C4-2B (cell line): ENCODE data around the gene ATP9A.

Experiments used
- H3K27ac ChIP-seq: fragments of 450-650 bp; 2 replicates; pipeline ENCODE4 v1.5.1; 2017
- ZFX ChIP-seq: fragments of 450-650 bp; IDR thresholded peaks from 2 replicates; pipeline ENCODE4 v1.6.1; 2017
- TF ChIP-seq, protein P1 (sequence below): fragments of 450-650 bp; conservative IDR thresholded peaks from 2 replicates; pipeline ENCODE4 v1.5.1; 2017; ENCODE audit warnings: mild to moderate bottlenecking

The ATP9A gene

DNA sequence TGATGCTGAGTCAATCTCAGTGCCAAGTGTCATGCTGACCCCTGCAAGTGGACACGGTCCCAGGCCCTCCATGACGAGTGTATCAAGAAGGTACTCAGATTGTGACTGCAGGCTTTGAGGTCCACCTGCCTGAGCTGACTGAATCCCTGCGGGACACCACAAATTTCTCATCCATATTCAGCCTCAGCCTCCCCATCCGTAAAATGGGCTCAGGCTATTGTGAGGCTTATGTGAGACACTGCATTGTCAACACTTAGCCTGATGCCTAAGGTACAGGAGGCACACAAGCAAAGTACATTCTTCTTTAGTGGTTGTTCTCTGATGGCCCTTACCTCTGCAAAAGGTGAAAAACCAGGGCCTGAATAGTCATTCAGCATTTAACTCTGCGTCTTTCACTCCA lies 155.3 kb downstream of the ATP9A start:
- TF ChIP-seq ZFX = no peak
- TF ChIP-seq, protein P1, sequence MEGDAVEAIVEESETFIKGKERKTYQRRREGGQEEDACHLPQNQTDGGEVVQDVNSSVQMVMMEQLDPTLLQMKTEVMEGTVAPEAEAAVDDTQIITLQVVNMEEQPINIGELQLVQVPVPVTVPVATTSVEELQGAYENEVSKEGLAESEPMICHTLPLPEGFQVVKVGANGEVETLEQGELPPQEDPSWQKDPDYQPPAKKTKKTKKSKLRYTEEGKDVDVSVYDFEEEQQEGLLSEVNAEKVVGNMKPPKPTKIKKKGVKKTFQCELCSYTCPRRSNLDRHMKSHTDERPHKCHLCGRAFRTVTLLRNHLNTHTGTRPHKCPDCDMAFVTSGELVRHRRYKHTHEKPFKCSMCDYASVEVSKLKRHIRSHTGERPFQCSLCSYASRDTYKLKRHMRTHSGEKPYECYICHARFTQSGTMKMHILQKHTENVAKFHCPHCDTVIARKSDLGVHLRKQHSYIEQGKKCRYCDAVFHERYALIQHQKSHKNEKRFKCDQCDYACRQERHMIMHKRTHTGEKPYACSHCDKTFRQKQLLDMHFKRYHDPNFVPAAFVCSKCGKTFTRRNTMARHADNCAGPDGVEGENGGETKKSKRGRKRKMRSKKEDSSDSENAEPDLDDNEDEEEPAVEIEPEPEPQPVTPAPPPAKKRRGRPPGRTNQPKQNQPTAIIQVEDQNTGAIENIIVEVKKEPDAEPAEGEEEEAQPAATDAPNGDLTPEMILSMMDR = no peak

DNA sequence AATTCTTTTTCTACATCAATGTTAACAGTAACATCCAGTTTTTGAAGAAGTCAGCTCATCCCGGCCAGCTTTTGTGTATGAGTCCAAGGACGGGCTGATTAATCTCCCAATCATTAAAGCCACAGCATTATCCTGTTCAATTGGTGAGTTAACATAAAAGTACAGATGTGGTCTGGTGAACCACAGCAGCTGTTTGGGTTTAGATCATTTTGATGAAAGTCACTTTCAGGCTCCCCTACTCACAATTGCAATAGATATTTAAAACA lies 156.6 kb downstream of the ATP9A start:
- H3K27ac ChIP-seq = no peak overlapping the region
- TF ChIP-seq ZFX = no peak
- TF ChIP-seq, protein P1 = no peak

More for the DNA sequence above, 155.3 kb downstream of the ATP9A start:
- no peak overlapping the region for H3K27ac ChIP-seq

DNA sequence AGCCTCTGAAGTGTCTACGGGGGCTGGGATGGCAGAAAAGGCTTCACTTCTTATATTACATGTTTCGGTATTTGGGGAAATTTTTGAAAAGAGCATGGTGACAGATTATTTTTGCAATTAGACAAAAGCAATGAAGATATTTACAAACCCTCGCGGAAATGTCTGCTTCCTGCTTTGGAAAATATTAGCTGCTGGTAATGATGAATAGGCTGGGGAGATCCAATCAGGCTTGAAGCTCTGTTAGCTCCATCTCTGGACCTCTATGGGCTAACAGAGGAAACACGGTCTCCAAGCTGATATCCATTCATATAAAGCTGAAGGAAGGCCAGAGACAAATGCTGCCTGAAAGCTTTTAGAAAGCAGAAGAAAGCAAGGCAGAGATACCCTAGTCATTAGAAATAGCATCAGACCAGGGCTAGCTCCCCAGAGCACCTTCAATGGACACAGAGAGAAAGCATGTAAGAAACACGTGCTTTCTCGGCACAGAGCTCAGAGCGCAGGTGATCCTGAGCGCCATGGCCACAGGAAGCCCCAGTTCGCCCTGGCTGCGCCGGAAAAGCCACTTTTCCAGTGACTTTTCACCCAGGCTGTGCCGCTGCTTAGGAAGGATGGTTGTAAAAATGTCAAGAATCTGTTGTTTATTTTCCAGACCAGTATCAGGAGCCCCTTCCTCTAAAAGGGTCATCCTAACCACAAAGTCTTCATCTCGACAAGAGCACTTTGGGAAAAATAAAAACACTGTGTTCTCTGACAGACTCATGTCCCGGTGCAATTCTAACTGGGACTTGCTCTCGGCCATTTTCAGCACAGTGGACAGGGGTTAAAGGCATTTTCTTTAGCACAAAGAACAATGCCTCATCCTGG lies 157.2 kb downstream of the ATP9A start:
- no peak overlapping the region for H3K27ac ChIP-seq

DNA sequence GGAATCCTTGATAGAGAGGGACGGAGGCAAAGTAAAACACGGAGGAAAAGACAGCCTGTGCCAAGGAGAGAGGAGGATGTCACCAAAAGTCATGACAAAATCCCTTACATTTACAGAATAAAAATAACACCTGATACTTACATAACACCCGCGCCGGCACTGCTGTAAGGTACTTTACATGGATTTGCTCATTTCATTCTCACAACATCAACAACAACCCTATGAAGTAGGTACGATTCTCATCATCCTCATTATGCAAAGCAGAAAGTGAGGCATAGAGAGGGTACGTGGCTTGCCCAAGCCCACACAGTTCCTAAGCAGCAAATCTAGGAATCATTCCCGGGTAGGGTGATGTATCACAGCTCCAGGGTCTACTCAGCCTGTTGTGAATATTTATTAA lies 158.1 kb downstream of the ATP9A start:
- TF ChIP-seq, protein P1 = no peak
- no peak for TF ChIP-seq ZFX
- H3K27ac ChIP-seq = no peak overlapping the region

More for the DNA sequence above, 157.2 kb downstream of the ATP9A start:
- TF ChIP-seq, protein P1 = no peak
- no peak for TF ChIP-seq ZFX

DNA sequence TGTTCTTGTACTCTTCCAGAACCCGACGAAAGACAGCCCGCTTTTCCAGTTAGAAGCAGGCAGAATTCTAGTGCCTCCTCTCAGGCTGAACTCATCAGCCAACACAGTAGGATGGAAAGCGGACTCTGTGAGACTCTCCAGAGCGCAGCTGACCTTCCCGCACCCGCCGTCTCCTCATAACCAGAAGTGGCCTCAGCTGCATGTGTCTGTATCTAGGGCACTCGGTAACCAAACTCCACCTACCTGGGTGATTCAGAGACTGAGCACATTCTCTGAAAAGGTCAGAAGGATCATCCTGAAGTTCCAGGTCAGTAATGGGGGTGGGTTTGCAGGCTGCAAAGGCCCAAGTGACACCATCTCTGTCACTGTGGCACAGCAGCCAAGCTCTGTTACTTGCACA lies 158.9 kb downstream of the ATP9A start:
- no peak overlapping the region for H3K27ac ChIP-seq
- TF ChIP-seq, protein P1 = no peak
- TF ChIP-seq ZFX = no peak

DNA sequence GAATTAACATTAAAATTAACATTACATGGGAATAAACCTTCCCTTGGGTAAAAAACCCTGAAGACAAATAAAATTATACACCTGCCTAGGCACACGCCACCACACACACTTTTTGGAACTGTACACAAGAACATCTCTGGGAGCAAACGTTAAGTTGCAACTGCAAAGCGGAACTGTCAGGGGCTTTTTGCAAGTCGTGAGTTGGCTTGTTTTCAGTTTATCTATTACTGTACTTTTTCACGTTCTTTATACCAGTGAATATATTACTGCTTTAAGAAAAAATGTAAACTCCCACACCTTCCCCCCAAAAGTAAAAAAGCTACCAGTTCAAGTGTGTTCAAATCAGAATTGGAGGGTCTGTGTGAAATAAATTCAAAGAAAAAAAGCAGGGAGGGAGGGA lies 160.1 kb downstream of the ATP9A start:
- no peak overlapping the region for H3K27ac ChIP-seq
- TF ChIP-seq, protein P1 = no peak
- no peak for TF ChIP-seq ZFX

DNA sequence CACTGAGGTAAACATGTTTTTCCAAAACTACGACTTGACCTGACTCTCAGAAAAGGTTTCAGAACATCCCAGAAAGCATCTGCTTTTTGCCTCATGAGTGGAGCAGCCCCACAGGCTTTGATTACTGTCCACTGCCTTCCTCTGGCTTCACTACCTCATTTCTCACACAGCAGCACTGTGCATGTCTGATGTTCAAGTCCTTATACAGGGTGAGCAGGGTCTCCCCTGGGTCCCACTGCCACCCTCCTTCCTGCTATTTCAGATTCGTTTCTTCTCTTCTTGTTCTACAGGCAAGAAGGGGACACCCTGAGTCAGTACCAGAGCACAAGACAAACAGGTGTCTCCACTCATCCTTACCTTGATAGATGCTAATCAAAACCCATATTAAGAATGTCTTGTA lies 161.0 kb downstream of the ATP9A start:
- no peak overlapping the region for H3K27ac ChIP-seq
- TF ChIP-seq, protein P1 = no peak
- no peak for TF ChIP-seq ZFX
